ENCODE measurements around the gene TSGA10.
"Not testable (repeated sequence)": the region's sequence is repeated elsewhere in the genome, so short reads cannot be mapped to it uniquely, and the experiment has no call there.

Gene TSGA10, protein sequence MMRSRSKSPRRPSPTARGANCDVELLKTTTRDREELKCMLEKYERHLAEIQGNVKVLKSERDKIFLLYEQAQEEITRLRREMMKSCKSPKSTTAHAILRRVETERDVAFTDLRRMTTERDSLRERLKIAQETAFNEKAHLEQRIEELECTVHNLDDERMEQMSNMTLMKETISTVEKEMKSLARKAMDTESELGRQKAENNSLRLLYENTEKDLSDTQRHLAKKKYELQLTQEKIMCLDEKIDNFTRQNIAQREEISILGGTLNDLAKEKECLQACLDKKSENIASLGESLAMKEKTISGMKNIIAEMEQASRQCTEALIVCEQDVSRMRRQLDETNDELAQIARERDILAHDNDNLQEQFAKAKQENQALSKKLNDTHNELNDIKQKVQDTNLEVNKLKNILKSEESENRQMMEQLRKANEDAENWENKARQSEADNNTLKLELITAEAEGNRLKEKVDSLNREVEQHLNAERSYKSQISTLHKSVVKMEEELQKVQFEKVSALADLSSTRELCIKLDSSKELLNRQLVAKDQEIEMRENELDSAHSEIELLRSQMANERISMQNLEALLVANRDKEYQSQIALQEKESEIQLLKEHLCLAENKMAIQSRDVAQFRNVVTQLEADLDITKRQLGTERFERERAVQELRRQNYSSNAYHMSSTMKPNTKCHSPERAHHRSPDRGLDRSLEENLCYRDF

GRCh38 chr2:99154643-99155536 is at the start of gene TSGA10, which contains the start of gene LIPT1:
TSGA10 (minus strand) TSS chr2:99154942; CDS start chr2:99109439, 45,503 bp downstream.
LIPT1 (plus strand) TSS chr2:99154967; CDS start chr2:99161958, 6,991 bp downstream.
- CTCF ChIA-PET: interaction anchor here (0.7 to 1.0 kb wide), 2 partner anchors 26 to 181 kb away, joined by 3 read pairs; partner anchors contain the start of genes MITD1, MRPL30 and TXNDC9
- H3K36me3 Mint-ChIP-seq: peaks cover 18% of the 10 kb centered on the region

DNA sequence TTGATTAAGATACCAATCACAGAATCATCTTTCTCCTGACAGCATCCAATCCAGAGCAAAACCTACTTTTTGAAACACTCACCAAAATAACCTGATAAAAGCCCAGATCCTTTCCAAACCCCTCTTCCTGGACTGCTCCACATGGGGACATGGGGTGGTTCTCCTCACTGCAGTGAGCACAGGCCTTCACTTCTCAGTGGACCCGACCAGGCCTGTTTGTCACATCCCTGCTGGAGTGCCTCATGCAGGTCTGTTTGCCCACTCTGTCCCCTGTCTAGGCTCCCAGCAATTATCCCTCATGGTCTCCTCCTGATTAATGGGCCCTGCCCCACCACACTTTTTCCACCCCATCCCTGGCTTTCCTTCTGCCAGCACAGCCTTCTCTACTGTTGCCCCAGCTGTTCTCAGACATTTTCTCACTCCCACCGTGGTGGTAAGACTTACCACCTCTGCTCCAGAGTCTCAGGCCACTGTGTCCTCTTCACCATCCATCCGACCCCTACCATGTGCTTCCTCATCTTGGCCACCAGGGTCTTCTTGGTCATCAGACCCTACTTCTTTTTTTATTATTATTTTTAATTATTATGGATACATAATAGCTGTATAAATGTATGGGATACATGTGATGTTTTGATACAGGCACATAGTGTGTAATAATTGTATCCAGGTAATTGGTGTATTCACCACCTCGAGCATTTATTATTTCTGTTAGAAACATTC is 47.4 kb upstream of the TSGA10 start:
- Mint-ChIP-seq H3K4me1 (no peaks in the 10 kb centered on the region), H3K36me3 (peaks cover 20% of the 10 kb centered on the region)

More at GRCh38 chr2:99154643-99155536, at the start of gene TSGA10, which contains the start of gene LIPT1:
- H3K4me1 Mint-ChIP-seq: peaks cover 27% of the 10 kb centered on the region
- no peaks in the 10 kb centered on the region for H3K27me3 Mint-ChIP-seq
- H3K9me3 Mint-ChIP-seq: no peaks in the 10 kb centered on the region
- no peak within 1 kb of the TSS for H3K4me3 Mint-ChIP-seq
- DNase-seq: peak; percentile 94
- peak within 1 kb of the TSS; percentile 88 for H3K27ac Mint-ChIP-seq

DNA sequence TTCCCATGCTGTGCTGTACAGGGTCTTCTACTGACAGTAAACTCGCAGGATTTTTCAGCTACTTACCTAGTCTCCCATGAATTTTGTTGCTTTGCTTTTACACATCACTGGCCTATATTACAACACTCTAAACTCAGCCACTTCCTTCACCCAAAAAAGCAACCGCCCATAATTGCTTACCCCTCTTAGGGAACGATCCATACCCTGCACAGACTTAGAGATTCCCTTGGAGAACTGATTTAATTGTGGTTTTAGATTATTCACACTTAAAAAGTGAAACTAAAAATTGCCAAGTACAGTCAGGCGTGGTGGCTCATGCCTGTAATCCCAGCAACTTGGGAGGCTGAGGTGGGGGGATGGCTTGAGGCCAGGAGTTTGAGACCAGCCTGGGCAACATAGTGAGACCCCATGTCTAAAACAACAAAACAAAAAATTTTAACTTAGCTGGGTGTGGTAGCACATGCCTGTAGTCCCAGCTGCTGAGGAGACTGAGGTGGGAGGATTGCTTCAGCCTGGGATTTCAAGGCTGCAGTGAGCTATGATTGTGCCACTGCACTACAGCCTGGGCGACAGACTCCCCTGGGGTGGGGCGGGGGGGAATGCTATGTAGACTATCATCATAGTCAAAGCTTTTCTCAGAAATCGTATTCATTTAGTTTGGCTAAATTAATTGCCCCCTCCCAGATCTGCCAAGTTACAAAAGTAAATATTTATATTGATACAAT is 45.5 kb upstream of the TSGA10 start:
- Mint-ChIP-seq H3K4me3 (no peak overlapping the region), H3K9me3 (no peaks in the 10 kb centered on the region), H3K36me3 (peaks cover 19% of the 10 kb centered on the region), H3K4me1 (no peaks in the 10 kb centered on the region), H3K27me3 (no peaks in the 10 kb centered on the region), H3K27ac (no peak overlapping the region)
- CTCF ChIA-PET: interaction anchor here (1.8 kb wide), 1 partner anchor 10 kb away, joined by 6 read pairs; no protein-coding TSS in a partner anchor
- DNase-seq: no peak

More for the DNA sequence above, 47.4 kb upstream of the TSGA10 start:
- Mint-ChIP-seq H3K9me3 (peaks cover 8% of the 10 kb centered on the region), H3K27ac (no peak overlapping the region), H3K27me3 (no peaks in the 10 kb centered on the region), H3K4me3 (no peak overlapping the region)
- DNase-seq: no peak
- CTCF ChIA-PET: no interaction called here

GRCh38 chr2:99198103-99198841 is 43.5 kb upstream of the TSGA10 start:
- no peaks in the 10 kb centered on the region for H3K4me1 Mint-ChIP-seq
- no peaks in the 10 kb centered on the region for H3K27me3 Mint-ChIP-seq
- H3K27ac Mint-ChIP-seq: no peak overlapping the region
- H3K9me3 Mint-ChIP-seq: no peaks in the 10 kb centered on the region
- peaks cover 23% of the 10 kb centered on the region for H3K36me3 Mint-ChIP-seq
- DNase-seq: no peak
- H3K4me3 Mint-ChIP-seq: no peak overlapping the region
- CTCF ChIA-PET: no interaction called here

DNA sequence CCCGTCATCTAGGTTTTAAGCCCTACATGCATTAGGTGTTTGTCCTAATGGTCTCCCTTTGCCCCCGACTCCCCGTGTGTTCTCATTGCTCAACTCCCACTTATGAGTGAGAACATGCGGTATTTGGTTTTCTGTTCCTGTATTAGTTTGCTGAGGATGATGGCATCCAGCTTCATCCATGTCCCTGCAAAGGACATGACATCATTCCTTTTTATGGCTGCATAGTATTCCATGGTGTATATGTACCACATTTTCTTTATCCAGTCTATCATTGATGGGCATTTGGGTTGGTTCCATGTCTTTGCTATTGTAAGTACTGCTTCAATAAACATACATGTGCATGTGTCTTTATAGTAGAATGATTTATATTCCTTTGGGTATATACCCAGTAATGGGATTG is 37.6 kb upstream of the TSGA10 start:
- DNase-seq, CTCF ChIA-PET, H3K27ac Mint-ChIP-seq, H3K27me3 Mint-ChIP-seq, H3K4me3 Mint-ChIP-seq, H3K9me3 Mint-ChIP-seq, H3K4me1 Mint-ChIP-seq: not testable (repeated sequence)
- H3K36me3 Mint-ChIP-seq: peaks cover 43% of the 10 kb centered on the region

DNA sequence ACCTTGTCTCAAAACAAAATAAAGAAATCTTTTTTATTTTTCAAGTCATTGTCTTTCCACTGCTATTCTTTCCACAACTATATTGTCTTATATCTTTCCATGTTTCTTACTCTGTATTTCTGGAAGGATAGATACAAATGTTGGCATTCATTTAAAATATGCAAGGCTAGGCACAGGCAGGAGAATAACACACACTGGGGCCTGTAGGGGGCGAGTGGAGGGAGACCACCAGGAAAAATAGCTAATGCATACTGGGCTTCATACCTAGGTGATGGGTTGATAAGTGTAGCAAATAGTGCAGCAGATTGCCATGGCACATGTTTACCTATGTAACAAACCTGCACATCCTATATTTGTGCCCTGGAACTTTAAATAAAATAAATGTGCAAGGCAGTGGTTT is 35.8 kb upstream of the TSGA10 start:
- CTCF ChIA-PET: interaction anchor here (0.7 to 1.6 kb wide), 2 partner anchors 10 to 142 kb away, joined by 3 to 6 read pairs; no protein-coding TSS in a partner anchor
- H3K36me3 Mint-ChIP-seq: peaks cover 35% of the 10 kb centered on the region
- H3K4me1 Mint-ChIP-seq: no peaks in the 10 kb centered on the region
- no peak overlapping the region for H3K4me3 Mint-ChIP-seq
- no peaks in the 10 kb centered on the region for H3K27me3 Mint-ChIP-seq
- no peak overlapping the region for H3K27ac Mint-ChIP-seq
- H3K9me3 Mint-ChIP-seq: peaks cover 2% of the 10 kb centered on the region
- DNase-seq: no peak

GRCh38 chr2:99188357-99188756 is 33.6 kb upstream of the TSGA10 start:
- CTCF ChIA-PET: no interaction called here
- peaks cover 7% of the 10 kb centered on the region for H3K4me1 Mint-ChIP-seq
- no peak for DNase-seq
- no peaks in the 10 kb centered on the region for H3K27me3 Mint-ChIP-seq
- H3K9me3 Mint-ChIP-seq: peaks cover 2% of the 10 kb centered on the region
- no peak overlapping the region for H3K27ac Mint-ChIP-seq
- peaks cover 28% of the 10 kb centered on the region for H3K36me3 Mint-ChIP-seq
- no peak overlapping the region for H3K4me3 Mint-ChIP-seq

DNA sequence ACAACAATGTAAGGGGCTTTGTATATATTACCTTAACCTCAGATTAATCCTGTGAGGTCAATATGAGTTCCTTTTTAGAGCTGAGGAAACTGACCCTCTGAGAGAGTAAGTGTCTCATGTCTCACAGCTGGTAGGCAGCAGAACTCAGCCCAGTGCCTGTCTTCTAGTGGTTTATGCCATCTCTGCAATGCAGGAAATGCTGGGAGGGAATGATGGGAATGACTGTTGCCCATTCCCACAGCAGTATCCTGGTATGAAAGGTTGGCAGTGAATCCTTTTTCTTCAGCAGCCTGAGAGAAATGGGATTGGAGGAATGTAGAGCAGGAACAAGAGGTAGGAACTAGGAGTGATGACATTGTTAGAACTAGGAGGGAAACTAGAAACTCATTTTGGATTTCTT is 32.3 kb upstream of the TSGA10 start:
- Mint-ChIP-seq H3K9me3 (no peaks in the 10 kb centered on the region), H3K4me1 (peaks cover 12% of the 10 kb centered on the region), H3K36me3 (peaks cover 17% of the 10 kb centered on the region), H3K4me3 (no peak overlapping the region), H3K27me3 (no peaks in the 10 kb centered on the region), H3K27ac (no peak overlapping the region)
- CTCF ChIA-PET: no interaction called here
- DNase-seq: no peak

DNA sequence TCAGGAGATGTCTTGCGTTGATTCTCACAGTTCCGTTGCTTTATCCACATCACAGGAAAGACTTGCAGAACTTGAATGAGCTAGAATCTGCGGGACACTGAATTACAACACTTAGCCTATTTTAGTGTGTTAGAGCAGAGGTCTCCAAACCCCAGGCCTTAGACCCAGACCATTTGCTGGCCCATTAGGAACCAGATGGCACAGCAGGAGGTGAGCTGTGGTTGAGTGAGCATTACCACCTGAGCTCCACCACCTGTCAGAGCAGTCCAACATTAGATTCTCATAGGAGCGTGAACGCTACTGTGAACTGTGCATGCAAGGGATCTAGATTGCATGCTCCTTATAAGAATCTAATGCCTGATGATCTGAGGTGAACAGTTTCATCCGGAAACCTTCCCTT is 30.1 kb upstream of the TSGA10 start:
- peaks cover 25% of the 10 kb centered on the region for H3K4me1 Mint-ChIP-seq

GRCh38 chr2:99183025-99183424 is 28.3 kb upstream of the TSGA10 start:
- Mint-ChIP-seq H3K36me3 (peaks cover 12% of the 10 kb centered on the region), H3K9me3 (no peaks in the 10 kb centered on the region), H3K4me3 (peak overlapping the region; percentile 6), H3K27ac (no peak overlapping the region), H3K27me3 (no peaks in the 10 kb centered on the region), H3K4me1 (peaks cover 43% of the 10 kb centered on the region)
- no peak for DNase-seq
- CTCF ChIA-PET: no interaction called here

More for the DNA sequence above, 30.1 kb upstream of the TSGA10 start:
- Mint-ChIP-seq H3K36me3 (peaks cover 7% of the 10 kb centered on the region), H3K27ac (no peak overlapping the region), H3K27me3 (no peaks in the 10 kb centered on the region), H3K9me3 (no peaks in the 10 kb centered on the region), H3K4me3 (no peak overlapping the region)
- no peak for DNase-seq
- CTCF ChIA-PET: no interaction called here

DNA sequence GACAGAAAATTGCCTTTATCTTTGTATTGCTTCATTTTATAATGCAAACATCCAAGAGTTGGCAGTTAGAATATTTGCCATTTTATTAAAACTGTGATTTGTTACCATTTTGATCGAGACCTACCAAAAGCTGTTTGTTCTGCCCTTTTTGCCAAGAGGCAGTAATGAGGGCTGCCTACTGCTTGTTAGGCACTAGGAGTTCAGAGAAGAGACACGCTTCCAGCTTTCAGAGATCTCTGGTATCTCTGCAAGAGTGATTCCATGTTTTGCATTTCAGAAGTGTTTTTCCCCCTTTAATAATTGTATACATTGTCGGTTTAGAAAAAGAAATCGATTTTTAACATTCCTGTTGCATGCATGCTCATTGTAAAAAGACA is 26.9 kb upstream of the TSGA10 start:
- peak overlapping the region; percentile 95 for H3K27ac Mint-ChIP-seq
- DNase-seq: no peak
- CTCF ChIA-PET: interaction anchor here (0.6 to 2.8 kb wide), 3 partner anchors 15 to 96 kb away, joined by 3 to 16 read pairs (median 6); no protein-coding TSS in a partner anchor
- peaks cover 15% of the 10 kb centered on the region for H3K36me3 Mint-ChIP-seq
- H3K4me1 Mint-ChIP-seq: peaks cover 51% of the 10 kb centered on the region
- H3K9me3 Mint-ChIP-seq: no peaks in the 10 kb centered on the region
- H3K27me3 Mint-ChIP-seq: no peaks in the 10 kb centered on the region
- peak overlapping the region; percentile 97 for H3K4me3 Mint-ChIP-seq

All from activated naive CD4-positive, alpha-beta T cell treated with anti-CD3 and anti-CD28 coated beads, Interleukin-2, amount 10 ng/mL, durations not matched to agents 7 days and 5 days (primary cell).